ENCODE measurements around the gene BPIFB2. TPM values are rescaled to one million over a fixed set of nuclear protein-coding genes. Genes with fewer than 3 reads are reported as not detected.
A peak's percentile ranks its signal among the peaks of the same experiment; 100 is the strongest.

BPIFB2 gene
- total RNA-seq, 1 donor from 2014 or later: not detected

DNA sequence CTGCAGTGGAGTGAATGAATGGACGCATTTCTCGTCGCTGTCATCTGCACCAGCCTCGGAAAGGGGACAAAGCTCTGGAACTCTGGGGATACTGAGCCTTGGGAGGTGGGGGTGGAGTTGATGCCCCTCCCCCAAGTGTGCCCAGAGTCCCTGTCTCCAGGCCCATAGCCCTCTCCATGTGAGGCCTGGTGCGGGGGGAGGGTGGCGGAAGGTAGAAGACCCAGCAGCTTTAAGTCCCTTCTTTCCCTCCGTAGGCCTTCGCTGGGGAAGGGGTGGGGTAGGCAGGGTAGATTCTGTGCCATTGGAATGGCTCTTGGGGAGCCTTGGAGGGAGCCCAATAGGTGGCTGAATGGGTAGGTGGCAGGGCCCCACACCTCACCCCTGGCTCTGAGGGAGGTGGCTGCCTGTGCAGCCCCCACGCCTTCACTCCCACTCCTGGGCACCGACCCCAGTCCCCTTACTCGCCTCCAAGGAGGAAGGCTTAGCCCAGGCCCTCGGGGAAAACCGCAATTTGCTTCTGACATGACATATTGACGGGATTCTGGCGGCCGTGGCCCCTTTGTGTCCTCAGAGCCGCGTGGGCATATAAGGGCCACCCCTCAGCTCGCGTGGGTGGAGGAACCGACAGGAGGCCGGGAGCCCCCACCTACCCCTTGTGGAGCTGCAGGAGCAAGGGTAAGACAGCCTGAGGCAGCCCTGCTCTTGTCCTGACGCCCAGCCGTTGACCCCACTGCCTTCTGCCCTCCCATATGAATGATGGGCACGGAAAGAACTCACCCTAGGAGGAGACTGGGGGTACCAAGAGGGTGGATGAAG is 46.0 kb downstream of the BPIFB2 start, which contains the start of gene BPIFB3:
Gene BPIFB3, plus strand, starts transcription at position 613 of the 816 bp plus-strand sequence. CDS start 1,533 bp downstream, outside the sequence.
- DNase-seq (ENCODE audit: low spot score): no peak
- ATAC-seq: no peak
- intact Hi-C loops (cut with DNase I): no loop called here

DNA sequence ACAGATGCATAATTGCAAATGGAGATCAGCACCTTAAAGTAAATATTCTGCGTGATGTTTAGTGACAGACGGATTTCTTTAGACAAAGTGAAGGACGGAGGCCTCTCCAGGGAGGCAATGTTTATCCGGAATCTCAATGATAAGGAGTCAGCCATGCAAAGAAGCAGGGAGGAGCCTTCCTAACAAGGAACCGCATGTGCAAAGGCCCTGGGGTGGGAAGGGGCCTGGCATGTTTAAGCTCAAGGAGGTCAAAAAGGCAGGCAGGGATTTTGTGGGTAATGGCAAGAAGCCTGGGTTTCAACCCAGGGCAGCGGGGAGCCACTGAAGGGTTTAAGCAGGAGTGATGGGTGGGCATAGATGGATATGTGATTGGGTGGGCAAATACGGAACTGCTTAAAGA is 46.9 kb downstream of the BPIFB2 start:
- ATAC-seq (no peak), DNase-seq (ENCODE audit: low spot score) (no peak)
- intact Hi-C loops (cut with DNase I): no loop called here

DNA sequence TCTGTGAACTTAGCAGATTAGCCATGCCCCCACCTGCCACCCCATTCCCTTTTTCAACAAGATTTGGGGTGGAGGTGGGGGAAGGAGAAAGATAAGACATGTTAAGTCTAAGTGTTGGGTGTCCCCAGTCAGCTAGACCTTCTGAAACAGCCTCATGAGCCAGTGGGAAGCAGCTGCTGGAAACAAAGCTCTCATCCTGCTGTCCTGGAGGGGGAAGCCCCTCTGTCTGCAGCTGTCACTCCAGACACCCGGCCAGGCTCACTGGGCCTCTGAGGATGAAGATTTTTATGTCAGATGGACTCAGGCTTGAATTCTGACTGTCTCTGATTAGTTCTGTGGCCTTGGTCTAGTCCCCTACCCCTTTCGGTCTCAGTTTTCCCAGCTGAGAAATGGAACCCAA is 47.3 kb downstream of the BPIFB2 start:
- ATAC-seq (no peak), DNase-seq (ENCODE audit: low spot score) (no peak)
- intact Hi-C loops (cut with DNase I): no loop called here

DNA sequence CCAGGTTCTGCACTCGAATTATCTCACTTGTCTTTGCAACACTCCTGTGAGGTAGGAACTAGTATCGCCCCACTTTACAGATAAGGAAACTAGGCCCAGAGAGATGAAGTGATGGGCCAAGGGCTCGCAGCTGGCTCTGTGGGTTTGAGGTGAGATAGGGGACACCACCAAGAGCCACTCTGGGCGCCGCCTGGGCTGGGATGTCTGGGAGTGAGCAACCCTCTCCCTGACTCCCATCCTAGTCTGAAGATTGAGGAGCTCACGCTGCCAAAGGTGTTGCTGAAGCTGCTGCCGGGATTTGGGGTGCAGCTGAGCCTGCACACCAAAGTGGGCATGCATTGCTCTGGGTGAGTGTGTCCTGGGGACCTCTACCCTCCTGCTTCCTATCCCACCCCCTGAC is 51.6 kb downstream of the BPIFB2 start:
- no peak for ATAC-seq
- intact Hi-C loops (cut with DNase I): no loop called here

DNA sequence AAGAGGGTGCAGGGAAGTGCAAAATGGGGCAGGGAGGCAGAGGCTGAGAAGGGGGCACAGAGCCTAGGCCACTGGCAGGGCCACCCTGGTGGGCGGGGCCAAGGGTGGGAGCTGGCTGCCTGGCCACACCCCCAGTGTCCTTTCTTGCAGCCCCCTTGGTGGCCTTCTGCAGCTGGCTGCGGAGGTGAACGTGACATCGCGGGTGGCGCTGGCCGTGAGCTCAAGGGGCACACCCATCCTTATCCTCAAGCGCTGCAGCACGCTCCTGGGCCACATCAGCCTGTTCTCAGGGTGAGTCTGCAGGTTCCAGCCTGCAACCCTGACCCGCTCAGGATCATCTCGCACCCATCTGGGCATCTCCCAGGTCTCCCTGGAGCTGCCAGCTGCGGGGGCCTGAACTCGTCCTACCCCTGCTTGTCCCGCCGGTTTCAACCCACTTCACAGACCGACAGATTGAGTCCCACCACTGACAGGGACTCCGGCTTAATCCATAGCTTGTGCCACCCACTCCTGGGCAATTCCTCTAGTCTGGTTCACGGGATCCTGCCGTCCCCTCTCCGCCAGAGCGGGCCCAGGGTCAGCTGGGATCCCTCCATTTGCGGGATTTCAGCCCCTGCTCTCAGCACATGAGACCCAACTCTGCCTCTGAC is 52.4 kb downstream of the BPIFB2 start:
- intact Hi-C loops (cut with DNase I): no loop called here

More for the DNA sequence above, 51.6 kb downstream of the BPIFB2 start:
- no peak for DNase-seq (ENCODE audit: low spot score)

DNA sequence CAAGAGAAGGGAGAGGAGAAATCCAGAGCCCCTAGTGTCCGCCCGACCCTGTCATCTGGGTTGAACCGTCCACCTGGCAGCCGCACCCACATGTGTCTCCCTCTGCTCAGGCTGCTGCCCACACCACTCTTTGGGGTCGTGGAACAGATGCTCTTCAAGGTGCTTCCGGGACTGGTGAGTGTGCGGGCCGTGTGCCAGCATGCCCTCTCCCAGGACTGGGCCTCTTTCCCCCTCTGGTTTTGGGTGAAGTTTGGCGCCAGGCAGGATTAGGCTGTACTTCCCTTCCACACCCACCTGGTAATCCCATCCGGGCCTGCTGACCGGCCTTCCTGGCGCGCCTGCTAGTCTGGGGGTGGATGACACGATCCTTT is 54.1 kb downstream of the BPIFB2 start:
- ATAC-seq (no peak), DNase-seq (ENCODE audit: low spot score) (no peak)
- intact Hi-C loops (cut with DNase I): no loop called here

More for the DNA sequence above, 52.4 kb downstream of the BPIFB2 start:
- DNase-seq (ENCODE audit: low spot score) (no peak), ATAC-seq (no peak)

DNA sequence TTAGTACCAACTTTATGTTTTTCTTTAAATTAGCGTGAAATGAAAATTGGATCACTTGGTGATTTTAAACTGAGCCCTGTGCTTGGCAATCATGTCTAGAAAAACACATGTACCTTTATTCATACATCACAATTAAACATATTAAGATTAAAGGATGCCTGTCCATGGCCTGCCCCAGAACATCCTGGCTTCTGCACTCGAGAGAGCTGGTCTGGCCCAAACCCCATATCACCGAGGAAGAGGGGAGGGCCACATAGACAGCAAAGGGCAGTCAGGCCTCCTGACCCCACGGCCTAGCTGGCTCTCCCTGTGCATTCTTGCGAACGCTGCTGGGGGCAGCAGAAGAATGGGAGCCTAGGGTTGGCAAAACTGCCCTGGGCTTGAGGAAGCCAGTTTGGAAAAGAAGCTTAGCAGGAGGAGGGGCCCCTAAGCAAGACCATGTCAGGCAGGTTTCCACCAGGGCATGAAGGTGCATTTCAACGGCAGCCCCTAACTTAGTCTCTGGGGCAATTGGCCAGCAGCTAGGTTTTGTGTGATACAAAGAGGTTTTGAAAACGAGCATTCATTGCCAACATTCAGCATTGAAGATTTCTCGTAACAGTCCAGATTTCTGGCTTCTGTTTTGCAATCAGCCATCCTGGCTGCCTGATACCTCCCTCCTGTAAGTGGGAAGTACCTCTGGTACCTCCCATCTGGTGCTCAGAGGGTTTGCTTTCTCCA is 54.8 kb downstream of the BPIFB2 start:
- ATAC-seq (peak; percentile 54), DNase-seq (ENCODE audit: low spot score) (no peak)
- intact Hi-C loops (cut with DNase I): no loop called here

DNA sequence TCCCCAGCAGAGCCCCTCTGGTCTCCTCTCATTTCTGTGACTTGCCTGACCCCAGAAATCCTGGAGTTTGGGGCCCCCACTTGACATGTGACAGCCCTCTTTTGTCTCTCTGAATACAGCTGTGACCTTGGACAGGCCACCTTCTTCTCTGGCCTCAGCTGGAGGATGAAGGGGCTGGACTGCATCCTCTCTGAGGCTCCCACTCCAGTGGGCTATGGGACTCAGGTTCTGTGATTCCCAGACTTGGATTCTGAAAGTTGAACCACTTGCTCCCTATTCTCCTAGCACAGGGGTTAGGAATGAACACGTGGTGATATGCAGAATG is 55.3 kb downstream of the BPIFB2 start:
- intact Hi-C loops (cut with DNase I): no loop called here
- no peak for ATAC-seq

DNA sequence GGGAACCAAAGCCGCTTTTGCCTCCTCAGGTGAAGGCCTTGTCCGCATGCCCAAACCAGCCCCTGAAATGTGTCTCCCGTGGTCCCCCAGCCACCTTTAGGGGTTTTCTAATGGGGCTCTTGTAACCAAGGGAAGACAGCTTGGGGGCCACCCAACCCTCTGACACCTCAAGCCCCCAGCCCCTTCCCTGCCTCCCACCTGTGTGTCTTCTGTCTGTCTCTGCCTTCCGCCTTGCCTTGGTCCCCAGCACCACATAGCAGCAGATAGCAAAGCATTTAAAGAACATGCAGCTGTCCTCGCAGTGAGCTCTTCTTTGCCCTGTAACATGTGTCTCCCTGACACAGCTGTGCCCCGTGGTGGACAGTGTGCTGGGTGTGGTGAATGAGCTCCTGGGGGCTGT is 55.8 kb downstream of the BPIFB2 start:
- intact Hi-C loops (cut with DNase I): no loop called here
- DNase-seq (ENCODE audit: low spot score): no peak
- no peak for ATAC-seq

More for the DNA sequence above, 55.3 kb downstream of the BPIFB2 start:
- no peak for DNase-seq (ENCODE audit: low spot score)

DNA sequence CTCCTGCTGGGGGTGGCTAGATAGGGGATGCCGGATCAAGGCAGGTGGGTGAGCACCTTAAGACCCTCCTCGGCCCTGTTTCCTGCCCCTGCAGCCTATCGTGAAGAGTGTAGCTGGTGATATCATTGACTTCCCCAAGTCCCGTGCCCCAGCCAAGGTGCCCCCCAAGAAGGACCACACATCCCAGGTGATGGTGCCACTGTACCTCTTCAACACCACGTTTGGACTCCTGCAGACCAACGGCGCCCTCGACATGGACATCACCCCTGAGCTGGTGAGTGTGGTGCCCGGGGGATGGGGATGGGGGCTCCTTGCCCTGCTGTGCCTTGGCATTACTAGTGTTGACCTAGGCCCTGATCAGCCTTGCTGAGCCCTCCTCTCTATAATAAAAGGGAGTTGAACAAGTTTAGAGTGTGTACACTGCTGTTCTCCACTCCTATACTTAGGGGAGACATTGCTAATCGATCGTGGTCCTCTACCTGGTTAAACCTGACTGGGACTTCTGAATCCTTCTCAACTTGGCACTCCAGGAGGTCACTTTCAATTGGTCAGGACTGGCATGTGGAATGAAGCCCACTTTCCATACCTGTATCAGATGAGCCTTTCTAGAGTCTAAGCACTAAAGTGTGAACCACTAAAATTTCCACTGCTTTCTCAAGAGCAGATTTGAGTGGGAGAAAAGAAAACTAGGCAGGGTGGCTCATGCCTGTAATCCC is 57.2 kb downstream of the BPIFB2 start:
- ATAC-seq: no peak
- intact Hi-C loops (cut with DNase I): no loop called here

DNA sequence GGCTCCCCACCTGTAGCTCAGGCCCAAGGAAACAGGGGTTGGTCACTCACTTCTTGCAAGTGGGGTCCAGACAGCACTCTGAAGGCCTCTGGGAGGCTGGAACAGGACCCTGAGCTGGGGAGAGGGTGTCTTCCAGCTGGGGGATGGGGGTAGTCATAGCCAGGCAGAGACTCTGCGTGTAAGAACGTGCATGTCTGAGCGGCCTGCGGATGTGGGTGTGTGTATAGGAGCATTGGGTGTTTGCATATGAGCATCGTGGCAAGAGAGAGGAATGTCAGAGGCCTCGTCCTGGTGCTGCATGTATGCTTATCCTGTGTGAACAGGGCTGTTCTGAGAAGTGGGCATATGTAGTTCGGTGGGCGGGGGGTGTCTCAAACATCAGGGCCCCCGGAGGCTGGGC is 58.3 kb downstream of the BPIFB2 start:
- no peak for DNase-seq (ENCODE audit: low spot score)
- ATAC-seq: no peak
- intact Hi-C loops (cut with DNase I): no loop called here

More for the DNA sequence above, 57.2 kb downstream of the BPIFB2 start:
- no peak for DNase-seq (ENCODE audit: low spot score)

DNA sequence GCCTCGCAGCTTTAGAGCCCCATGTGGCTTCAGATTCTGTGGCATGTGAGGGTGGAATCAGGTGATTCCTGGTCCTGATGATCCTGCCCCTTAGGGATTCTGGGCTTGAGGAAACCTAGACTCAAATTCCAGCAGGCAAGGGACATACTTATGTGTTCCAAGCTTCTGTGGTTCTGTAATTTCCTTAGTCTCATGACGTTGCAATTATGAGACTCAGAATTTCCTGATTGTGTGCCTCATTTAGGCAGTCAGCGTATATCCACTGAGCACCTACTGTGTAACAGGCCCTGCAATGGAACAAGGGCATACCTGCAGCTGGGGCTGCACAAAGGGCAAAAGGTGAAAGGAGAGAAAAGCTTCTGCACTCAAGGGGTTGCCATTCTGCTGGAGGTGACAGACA is 60.3 kb downstream of the BPIFB2 start:
- no peak for ATAC-seq
- intact Hi-C loops (cut with DNase I): no loop called here
- DNase-seq (ENCODE audit: low spot score): no peak

DNA sequence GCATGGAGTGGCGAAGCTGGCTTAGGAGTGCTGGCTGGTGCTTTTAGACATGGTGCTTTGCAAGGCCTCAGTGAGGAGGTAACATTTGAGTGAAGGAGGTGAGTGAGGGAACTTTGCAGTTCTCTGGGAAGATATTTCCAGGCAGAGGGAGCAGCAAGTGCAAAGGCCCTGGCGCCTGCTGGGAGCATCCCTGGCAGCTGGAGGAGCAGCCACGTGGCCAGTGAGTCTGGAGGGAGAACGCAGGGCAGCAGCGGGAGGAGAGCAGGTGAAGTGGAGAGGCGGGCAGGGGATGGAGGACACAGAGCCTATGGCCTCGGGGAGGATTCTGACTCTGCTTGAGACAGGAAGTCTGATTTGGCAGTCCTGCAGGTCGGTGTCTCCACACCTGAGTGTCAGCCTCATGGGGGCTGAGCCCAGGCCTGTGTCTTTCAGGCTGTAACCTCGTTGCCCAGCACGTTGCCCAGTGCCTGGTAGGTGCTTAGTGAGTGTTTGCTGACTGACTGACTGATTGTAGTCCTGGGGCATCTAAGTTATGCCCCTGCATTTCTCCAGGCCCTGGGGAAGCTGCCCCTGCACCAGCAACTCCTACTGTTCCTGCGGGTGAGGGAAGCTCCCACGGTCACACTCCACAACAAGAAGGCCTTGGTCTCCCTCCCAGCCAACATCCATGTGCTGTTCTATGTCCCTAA is 60.9 kb downstream of the BPIFB2 start:
- DNase-seq (ENCODE audit: low spot score) (no peak), ATAC-seq (no peak)
- intact Hi-C loops (cut with DNase I): no loop called here

DNA sequence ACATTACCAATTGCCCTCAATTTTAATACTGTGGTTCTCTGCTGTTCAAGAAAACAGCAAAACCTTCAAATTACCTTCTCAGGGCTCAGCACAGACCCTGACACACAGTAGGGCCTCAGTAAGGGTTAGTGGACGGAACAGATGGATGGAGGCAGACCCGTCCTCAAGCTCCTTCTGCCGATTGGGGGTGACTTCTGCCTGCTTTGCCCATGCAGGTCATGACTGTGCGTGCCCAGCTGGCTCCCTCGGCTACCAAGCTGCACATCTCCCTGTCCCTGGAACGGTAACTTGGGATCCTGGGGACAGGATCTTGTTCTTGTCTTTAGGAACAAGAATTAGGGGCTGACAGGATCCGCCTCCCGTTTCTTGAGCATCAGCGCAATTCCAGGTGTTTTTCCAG is 62.2 kb downstream of the BPIFB2 start:
- intact Hi-C loops (cut with DNase I): loop anchor here (10.0 kb wide), 1 partner anchor 165 kb away; no protein-coding TSS in a partner anchor
- ATAC-seq (no peak), DNase-seq (ENCODE audit: low spot score) (no peak)

DNA sequence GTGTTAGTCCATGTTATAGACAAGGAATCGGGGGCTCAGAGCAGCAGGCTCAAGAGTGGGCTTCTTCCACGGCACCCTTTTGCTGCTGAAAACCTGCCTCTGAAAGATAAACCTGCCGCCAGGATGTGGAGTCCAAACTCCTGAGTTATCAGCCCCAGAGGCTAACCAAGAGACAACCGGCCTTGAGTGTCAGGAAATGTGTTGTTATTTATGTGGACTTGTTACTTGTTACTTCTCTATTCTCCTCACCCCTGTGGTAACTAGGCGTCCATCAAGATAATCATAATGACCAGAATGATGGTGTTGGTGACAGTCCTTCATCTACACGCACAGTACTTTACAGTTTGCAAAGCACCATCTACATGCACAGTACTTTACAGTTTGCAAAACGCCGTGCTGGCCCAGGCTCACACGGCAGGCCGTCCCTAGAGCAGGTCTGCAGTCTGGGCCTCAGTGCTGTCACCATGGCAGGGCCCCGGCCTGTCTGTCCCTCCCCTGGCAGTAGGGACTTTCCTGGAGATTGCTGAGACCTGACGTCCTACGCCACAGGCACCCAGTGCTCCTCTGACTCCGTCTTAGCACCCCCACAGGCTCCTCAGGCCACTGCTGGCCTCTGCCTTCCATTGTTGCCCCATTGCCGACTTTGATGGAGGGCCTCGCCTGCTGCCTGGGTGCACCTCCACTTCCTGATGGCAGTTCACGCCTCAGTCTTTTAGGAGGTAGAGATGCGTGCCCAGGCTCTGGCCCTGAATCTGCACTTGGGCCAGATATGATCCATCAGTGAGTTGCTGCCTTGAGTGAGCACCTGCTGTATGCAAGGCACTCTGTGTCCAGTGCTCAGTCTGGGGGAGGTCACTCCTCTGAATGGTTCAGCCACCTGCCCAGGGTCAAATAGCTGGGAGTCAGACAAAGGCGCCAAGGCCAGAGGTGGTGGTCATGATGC is 62.9 kb downstream of the BPIFB2 start:
- intact Hi-C loops (cut with DNase I): loop anchor here (10.0 kb wide), 1 partner anchor 166 kb away; no protein-coding TSS in a partner anchor
- DNase-seq (ENCODE audit: low spot score) (no peak), ATAC-seq (no peak)

DNA sequence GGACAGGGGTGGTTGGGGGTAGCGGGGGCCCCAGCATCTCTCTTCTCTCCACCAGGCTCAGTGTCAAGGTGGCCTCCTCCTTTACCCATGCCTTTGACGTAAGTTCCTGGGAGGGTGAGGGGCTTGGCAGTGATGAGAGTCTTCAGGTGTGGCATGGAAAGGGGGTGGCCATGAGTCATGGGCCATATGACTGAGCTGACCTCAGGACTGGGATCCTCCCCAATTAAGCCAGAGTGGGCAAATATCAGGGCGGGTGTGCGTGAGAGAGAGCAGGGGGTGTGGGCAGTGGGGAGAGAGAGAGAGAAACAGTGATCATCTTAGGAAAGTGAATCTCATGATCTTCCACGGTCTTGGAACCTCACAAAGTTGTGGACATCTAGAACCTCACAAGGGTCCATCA is 63.7 kb downstream of the BPIFB2 start:
- ATAC-seq: no peak
- intact Hi-C loops (cut with DNase I): loop anchor here (10.0 kb wide), 1 partner anchor 166 kb away; no protein-coding TSS in a partner anchor
- no peak for DNase-seq (ENCODE audit: low spot score)

DNA sequence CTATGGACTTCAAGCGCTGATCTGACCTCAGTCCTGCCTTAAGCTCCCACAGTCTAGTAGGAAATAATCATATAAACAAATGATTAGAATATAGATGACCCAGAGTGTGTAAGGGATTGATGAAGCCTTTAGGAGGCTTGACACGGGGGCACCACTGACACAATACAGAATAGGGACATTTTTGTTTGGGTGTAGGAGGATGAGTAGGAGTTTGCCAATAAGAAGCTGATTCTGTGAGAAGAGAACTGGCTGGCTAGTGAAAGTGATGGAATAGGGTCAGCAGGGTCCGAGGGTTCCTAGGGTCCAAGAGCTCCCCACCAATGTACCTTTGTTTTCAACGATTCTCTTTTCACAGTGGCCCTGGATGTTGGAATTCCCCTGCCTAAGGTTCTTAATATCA is 64.9 kb downstream of the BPIFB2 start:
- no peak for ATAC-seq
- no peak for DNase-seq (ENCODE audit: low spot score)
- intact Hi-C loops (cut with DNase I): loop anchor here (10.0 kb wide), 1 partner anchor 168 kb away; no protein-coding TSS in a partner anchor

Data from sciatic nerve (tissue), 2 donors.